ENCODE results near the gene SLC51A.

- TF ChIP-seq YY1 (IDR thresholded peaks at IDR 0.05; ENCODE audit: insufficient read depth, insufficient read length): no peak
- TF ChIP-seq SUZ12 (IDR thresholded peaks at IDR 0.05; ENCODE audit: extremely low read depth, insufficient read depth, insufficient read length): no peak
Observed at GRCh38 chr3:196217307-196218154, 1.2 kb downstream of the SLC51A start.

Data from NT2/D1 (cell line).